GM21737 (cell line): ENCODE data around the gene ATRAID.

ENCODE experiments used
- ATAC-seq: cut with Tn5 transposase; IDR thresholded peaks from one replicate; pipeline ENCODE4 v1.9.1; 2021; ENCODE audit warnings: mild to moderate bottlenecking, moderate library complexity; ENCODE audit not compliant: unreplicated experiment

ATRAID gene

GRCh38 chr2:27217173-27218121, 5.6 kb downstream of the ATRAID start, which contains the start of gene CAD:
CAD (plus strand) TSS chr2:27217369; CDS start chr2:27217552, 183 bp downstream.
- peak; percentile 77 for ATAC-seq

- no peak for ATAC-seq
Observed at GRCh38 chr2:27218614-27219013, 6.8 kb downstream of the ATRAID start.

- no peak for ATAC-seq
Observed at GRCh38 chr2:27219091-27219490, 7.2 kb downstream of the ATRAID start.

- no peak for ATAC-seq
Observed at GRCh38 chr2:27220091-27220490, 8.2 kb downstream of the ATRAID start.

DNA sequence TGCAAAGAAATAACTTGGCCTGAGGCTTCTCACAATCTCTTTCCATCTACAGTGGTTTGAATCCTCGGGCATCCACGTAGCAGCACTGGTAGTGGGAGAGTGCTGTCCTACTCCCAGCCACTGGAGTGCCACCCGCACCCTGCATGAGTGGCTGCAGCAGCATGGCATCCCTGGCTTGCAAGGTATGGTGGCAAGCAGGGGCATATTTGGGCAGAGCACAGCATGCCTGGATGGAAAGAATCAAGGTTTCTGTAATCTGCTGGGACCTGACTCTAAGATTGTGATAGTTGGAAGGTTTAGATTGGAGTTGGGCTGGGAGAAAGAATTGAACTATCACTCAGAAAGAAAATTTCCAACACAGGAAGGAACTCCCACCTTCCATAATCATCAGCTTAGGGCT, 9.3 kb downstream of the ATRAID start:
- no peak for ATAC-seq

DNA sequence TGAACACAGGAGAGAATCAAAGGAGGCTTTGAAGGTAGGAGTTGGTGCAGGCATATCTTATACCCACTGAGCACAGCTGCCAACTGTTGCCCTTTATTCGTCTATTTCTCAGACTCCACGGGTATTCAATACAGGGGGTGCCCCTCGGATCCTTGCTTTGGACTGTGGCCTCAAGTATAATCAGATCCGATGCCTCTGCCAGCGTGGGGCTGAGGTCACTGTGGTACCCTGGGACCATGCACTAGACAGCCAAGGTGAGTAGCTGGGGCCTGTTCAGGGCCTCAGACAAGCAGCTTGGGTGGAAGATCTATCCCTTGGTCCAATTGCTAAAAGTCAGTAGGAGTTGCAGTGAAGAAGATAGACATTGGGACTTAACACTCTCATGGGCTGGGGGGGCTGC, 10.6 kb downstream of the ATRAID start:
- ATAC-seq: no peak

GRCh38 chr2:27223416-27223815, 11.6 kb downstream of the ATRAID start:
- no peak for ATAC-seq

DNA sequence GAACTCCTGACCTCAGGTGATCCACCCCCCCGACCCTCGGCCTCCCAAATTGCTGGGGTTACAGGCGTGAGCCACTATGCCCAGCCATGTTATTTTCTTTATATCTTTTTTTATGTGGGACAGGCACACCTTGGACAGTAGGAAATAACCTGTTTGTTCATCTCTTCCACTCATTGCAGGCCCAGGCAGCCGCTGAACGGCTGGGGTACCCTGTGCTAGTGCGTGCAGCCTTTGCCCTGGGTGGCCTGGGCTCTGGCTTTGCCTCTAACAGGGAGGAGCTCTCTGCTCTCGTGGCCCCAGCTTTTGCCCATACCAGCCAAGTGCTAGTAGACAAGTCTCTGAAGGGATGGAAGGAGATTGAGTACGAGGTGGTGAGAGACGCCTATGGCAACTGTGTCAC, 13.7 kb downstream of the ATRAID start:
- ATAC-seq: no peak

DNA sequence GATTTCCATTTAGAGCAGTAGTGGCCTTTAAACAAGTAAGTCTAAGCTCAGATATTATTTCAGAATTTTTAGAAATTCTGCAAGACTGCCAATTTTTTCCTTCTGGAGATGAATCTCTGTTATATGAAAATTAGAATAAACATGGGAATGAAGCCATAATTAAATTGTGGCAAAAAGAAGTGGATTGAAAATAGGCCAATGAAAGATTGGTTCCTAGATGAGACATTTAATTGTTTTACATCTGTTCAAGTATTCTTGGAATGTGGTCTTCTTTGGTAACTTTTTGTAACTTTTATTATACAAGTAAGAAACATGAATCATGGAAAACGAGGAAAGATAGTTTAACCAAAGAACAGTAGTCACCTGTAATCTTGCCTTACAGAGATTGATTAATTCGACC, 15.7 kb downstream of the ATRAID start:
- ATAC-seq: no peak

- ATAC-seq: no peak
Observed at GRCh38 chr2:27231921-27232320, 20.1 kb downstream of the ATRAID start.

DNA sequence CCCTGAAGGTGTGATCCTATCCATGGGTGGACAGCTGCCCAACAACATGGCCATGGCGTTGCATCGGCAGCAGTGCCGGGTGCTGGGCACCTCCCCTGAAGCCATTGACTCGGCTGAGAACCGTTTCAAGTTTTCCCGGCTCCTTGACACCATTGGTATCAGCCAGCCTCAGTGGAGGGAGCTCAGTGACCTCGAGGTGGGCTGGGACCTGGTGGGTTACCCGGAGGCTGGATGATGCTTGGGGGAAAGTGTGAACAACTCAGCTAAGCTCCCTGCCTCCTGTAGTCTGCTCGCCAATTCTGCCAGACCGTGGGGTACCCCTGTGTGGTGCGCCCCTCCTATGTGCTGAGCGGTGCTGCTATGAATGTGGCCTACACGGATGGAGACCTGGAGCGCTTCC, 21.5 kb downstream of the ATRAID start:
- no peak for ATAC-seq

- no peak for ATAC-seq
Observed at GRCh38 chr2:27236136-27236535, 24.3 kb downstream of the ATRAID start.

GRCh38 chr2:27236626-27237025, 24.8 kb downstream of the ATRAID start:
- ATAC-seq: no peak

GRCh38 chr2:27237341-27237945, 25.6 kb downstream of the ATRAID start:
- ATAC-seq: no peak

DNA sequence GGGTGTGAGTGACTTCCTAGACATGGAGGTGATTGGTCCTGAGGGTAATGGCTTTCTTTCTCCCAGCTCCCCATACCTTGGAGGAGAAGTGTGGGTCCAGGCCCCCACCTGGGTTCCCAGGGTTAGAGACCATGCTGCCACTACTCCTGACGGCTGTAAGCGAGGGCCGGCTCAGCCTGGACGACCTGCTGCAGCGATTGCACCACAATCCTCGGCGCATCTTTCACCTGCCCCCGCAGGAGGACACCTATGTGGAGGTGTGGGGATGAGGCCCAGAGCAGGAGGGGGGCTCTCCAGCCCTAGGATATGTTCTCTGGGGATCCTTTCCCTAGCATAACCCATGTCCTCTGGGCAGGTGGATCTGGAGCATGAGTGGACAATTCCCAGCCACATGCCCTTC, 27.1 kb downstream of the ATRAID start:
- no peak for ATAC-seq

GRCh38 chr2:27240406-27240805, 28.6 kb downstream of the ATRAID start:
- no peak for ATAC-seq

GRCh38 chr2:27241761-27242613, 30.1 kb downstream of the ATRAID start:
- no peak for ATAC-seq

GRCh38 chr2:27242614-27242951, 30.7 kb downstream of the ATRAID start:
- ATAC-seq: no peak

DNA sequence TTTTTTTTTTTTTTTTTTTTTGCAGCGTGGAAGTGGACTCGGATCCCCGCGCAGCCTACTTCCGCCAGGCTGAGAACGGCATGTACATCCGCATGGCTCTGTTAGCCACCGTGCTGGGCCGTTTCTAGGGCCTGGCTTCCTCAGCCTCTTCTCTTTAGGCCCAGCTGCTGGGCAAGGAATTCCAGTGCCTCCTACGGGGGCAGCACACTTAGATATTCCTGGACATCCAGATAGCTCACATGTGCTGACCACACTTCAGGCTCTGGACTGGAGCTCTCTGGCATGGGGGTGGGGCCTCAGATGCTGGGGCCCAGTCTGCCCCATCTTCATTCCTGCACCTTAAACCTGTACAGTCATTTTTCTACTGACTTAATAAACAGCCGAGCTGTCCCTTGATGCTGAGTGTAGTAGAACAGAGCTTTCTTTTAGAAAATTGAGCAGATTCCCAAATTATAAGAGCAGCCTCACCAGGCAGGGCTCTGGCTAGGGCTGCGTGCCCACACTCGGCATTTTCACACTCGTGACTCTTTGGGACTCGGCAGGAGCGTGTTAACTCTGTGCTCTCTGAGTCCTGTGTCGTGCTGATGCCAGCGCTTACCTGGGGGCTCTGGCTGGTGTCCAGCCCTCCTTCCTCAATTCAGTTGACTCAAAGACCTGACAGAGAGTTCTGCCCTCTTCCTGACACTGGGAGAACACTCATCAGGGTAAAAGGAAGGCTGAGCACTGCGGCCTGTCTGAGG, 31.7 kb downstream of the ATRAID start:
- ATAC-seq: no peak

- no peak for ATAC-seq
Observed at GRCh38 chr2:27245116-27245515, 33.3 kb downstream of the ATRAID start.

- ATAC-seq: no peak
Observed at GRCh38 chr2:27245626-27246025, 33.8 kb downstream of the ATRAID start.
